Measurements from ENCODE around the gene VEPH1. TPM values are rescaled to one million over a fixed set of nuclear protein-coding genes. Genes with fewer than 3 reads are reported as not detected.
A peak's percentile ranks its signal among the peaks of the same experiment; 100 is the strongest.

Gene VEPH1
- total and polyA plus RNA-seq, 2 donors from 2014 or later, result 17.8 to 29.2 TPM

DNA sequence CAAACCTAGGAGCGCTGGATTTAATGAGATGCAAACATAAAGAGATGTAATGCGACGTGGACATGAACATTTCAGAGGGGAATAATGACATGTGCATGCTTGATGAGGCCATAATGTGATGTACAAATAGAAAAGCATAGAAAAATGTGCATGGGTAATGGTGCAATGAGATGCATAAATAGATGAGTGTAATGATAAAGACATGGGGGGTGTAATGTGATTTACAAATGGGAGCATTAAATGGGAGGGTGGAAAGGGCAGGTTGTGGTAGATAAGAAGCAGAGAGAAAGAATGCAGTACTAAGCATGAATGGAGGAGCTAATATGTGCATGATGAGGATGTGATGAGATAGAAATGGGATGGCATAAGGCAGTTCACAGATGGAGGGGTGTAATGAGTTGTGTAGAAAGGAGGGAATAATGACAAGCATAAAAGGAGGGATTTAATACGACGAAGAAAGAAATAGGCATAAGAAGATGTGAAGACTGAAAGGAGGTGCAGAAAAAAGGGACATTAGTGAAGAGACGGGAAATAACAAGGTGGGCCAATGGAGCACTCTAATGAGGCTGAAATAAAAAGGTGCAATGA, 205.8 kb downstream of the VEPH1 start:
- Histone ChIP-seq H3K4me1 (ENCODE audit: control insufficient read depth in 2 of 3, insufficient read depth in 2 of 3, low read depth in 1 of 3, low read length in 3 of 3) (no peaks in the 10 kb centered on the region), H3K27me3 (ENCODE audit: control insufficient read depth, insufficient read depth, low read length) (no peaks in the 10 kb centered on the region), H3K36me3 (ENCODE audit: control insufficient read depth in 2 of 3, insufficient read depth in 3 of 3, low read length in 3 of 3) (no peaks in the 10 kb centered on the region), H3K4me3 (ENCODE audit: low read length in 3 of 3) (no peak overlapping the region), H3K9ac (ENCODE audit: low read length in 3 of 3) (no peak overlapping the region), H3K9me3 (ENCODE audit: control insufficient read depth in 2 of 3, insufficient read depth in 1 of 3, low read length in 3 of 3) (no peaks in the 10 kb centered on the region), H3K27ac (ENCODE audit: low read depth in 2 of 2, low read length in 2 of 2) (no peak overlapping the region)
- FAIRE-seq (no peak), DNase-seq (no peak)
- intact Hi-C loops (cut with DNase I), result no loop called here
- TF ChIP-seq, protein P1, sequence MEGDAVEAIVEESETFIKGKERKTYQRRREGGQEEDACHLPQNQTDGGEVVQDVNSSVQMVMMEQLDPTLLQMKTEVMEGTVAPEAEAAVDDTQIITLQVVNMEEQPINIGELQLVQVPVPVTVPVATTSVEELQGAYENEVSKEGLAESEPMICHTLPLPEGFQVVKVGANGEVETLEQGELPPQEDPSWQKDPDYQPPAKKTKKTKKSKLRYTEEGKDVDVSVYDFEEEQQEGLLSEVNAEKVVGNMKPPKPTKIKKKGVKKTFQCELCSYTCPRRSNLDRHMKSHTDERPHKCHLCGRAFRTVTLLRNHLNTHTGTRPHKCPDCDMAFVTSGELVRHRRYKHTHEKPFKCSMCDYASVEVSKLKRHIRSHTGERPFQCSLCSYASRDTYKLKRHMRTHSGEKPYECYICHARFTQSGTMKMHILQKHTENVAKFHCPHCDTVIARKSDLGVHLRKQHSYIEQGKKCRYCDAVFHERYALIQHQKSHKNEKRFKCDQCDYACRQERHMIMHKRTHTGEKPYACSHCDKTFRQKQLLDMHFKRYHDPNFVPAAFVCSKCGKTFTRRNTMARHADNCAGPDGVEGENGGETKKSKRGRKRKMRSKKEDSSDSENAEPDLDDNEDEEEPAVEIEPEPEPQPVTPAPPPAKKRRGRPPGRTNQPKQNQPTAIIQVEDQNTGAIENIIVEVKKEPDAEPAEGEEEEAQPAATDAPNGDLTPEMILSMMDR (IDR thresholded peaks at IDR 0.05; ENCODE audit: borderline replicate concordance, extremely low read depth, insufficient read depth), result no peak

DNA sequence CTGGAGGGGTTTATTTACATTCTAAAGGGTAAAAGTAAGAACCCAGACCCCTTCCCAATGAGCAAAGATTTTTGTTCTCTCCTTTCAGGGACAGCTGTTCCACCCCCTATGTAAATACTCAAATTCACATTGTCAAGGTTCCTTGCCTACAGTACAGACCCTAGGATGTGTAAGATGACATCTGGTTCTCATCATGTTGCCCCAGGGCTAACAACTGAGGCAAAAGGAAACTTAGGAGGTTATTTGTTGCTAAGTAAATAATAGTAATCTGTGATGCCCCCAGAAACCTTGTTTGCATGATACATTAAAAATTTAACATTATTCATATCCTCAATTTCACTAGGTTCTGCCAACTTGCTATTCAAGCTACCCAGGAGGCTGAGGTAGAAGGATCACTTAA, 208.3 kb downstream of the VEPH1 start:
- FAIRE-seq (no peak), DNase-seq (peak in 1 of 5 donors; percentile 32)
- no peaks in the 10 kb centered on the region for H3K4me1 ChIP-seq (ENCODE audit: control insufficient read depth in 2 of 3, insufficient read depth in 2 of 3, low read depth in 1 of 3, low read length in 3 of 3)
- no peaks in the 10 kb centered on the region for H3K36me3 ChIP-seq (ENCODE audit: control insufficient read depth in 2 of 3, insufficient read depth in 3 of 3, low read length in 3 of 3)
- TF ChIP-seq, protein P1 (IDR thresholded peaks at IDR 0.05; ENCODE audit: borderline replicate concordance, extremely low read depth, insufficient read depth), result no peak
- intact Hi-C loops (cut with DNase I), result no loop called here
- H3K9ac ChIP-seq (ENCODE audit: low read length in 3 of 3), result no peak overlapping the region
- H3K4me3 ChIP-seq (ENCODE audit: low read length in 3 of 3), result no peak overlapping the region
- no peaks in the 10 kb centered on the region for H3K27me3 ChIP-seq (ENCODE audit: control insufficient read depth, insufficient read depth, low read length)
- no peak overlapping the region for H3K27ac ChIP-seq (ENCODE audit: low read depth in 2 of 2, low read length in 2 of 2)
- no peaks in the 10 kb centered on the region for H3K9me3 ChIP-seq (ENCODE audit: control insufficient read depth in 2 of 3, insufficient read depth in 1 of 3, low read length in 3 of 3)

DNA sequence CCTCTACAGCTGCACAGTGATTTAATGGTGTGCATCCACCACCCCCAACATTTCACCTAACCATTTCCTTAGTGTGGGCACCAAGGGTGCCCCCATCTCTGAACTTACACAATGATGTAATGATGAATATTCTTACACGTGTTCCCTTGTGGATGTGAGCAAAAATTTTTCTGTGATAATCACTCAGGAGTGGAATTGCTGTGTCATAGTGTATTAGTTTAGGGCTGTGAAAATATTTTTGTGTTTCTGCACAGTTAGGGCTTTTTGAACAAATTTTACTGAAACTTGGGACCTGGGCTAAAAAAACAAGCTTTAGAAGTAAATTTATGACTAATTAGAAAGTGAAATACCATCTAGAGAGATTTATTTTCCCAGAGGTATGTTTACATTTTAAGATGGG, 208.7 kb downstream of the VEPH1 start:
- intact Hi-C loops (cut with DNase I), result no loop called here
- DNase-seq (peak in 3 of 5 donors; percentile 19 to 58 (median 37)), FAIRE-seq (no peak)
- H3K36me3 ChIP-seq (ENCODE audit: control insufficient read depth in 2 of 3, insufficient read depth in 3 of 3, low read length in 3 of 3), result no peaks in the 10 kb centered on the region
- TF ChIP-seq, protein P1 (IDR thresholded peaks at IDR 0.05; ENCODE audit: borderline replicate concordance, extremely low read depth, insufficient read depth), result no peak
- H3K4me1 ChIP-seq (ENCODE audit: control insufficient read depth in 2 of 3, insufficient read depth in 2 of 3, low read depth in 1 of 3, low read length in 3 of 3), result no peaks in the 10 kb centered on the region
- H3K9ac ChIP-seq (ENCODE audit: low read length in 3 of 3), result no peak overlapping the region
- H3K4me3 ChIP-seq (ENCODE audit: low read length in 3 of 3), result no peak overlapping the region
- H3K27ac ChIP-seq (ENCODE audit: low read depth in 2 of 2, low read length in 2 of 2), result no peak overlapping the region
- H3K27me3 ChIP-seq (ENCODE audit: control insufficient read depth, insufficient read depth, low read length), result no peaks in the 10 kb centered on the region
- no peaks in the 10 kb centered on the region for H3K9me3 ChIP-seq (ENCODE audit: control insufficient read depth in 2 of 3, insufficient read depth in 1 of 3, low read length in 3 of 3)

DNA sequence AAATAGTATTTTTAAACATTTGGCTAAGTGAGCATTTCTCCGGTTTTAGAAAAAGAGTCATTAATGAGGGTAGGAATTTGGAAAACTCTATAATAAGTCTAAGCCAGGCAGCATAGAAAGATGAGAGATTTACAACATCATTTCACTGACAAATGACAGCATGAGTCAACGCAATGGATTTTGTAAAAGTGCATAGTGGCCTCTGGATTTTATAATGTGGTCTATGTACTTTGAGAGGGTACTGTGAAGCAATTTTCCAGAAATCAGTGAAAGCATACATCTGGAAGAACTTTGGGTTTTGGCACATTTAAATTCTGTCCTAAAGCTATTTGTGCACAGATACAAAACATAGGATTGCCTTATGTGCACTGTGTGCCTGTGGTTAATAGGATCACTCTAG, 212.4 kb downstream of the VEPH1 start:
- H3K9me3 ChIP-seq (ENCODE audit: control insufficient read depth in 2 of 3, insufficient read depth in 1 of 3, low read length in 3 of 3), result no peaks in the 10 kb centered on the region
- TF ChIP-seq, protein P1 (IDR thresholded peaks at IDR 0.05; ENCODE audit: borderline replicate concordance, extremely low read depth, insufficient read depth), result no peak
- H3K27ac ChIP-seq (ENCODE audit: low read depth in 2 of 2, low read length in 2 of 2), result no peak overlapping the region
- peaks cover 0 to 2% (median 0%) of the 10 kb centered on the region in 3 donors for H3K36me3 ChIP-seq (ENCODE audit: control insufficient read depth in 2 of 3, insufficient read depth in 3 of 3, low read length in 3 of 3)
- H3K4me3 ChIP-seq (ENCODE audit: low read length in 3 of 3), result no peak overlapping the region
- no peak for FAIRE-seq
- DNase-seq, result no peak
- H3K4me1 ChIP-seq (ENCODE audit: control insufficient read depth in 2 of 3, insufficient read depth in 2 of 3, low read depth in 1 of 3, low read length in 3 of 3), result no peaks in the 10 kb centered on the region
- intact Hi-C loops (cut with DNase I), result no loop called here
- no peak overlapping the region for H3K9ac ChIP-seq (ENCODE audit: low read length in 3 of 3)
- no peaks in the 10 kb centered on the region for H3K27me3 ChIP-seq (ENCODE audit: control insufficient read depth, insufficient read depth, low read length)

Measured in kidney (tissue), 14 donors.